GM23338 (cell line): ENCODE measurements around the gene PSORS1C1.

ENCODE experiments used
- CREB1 ChIP-seq: fragments of 250-450 bp; sonication (Bioruptor Pico); IDR thresholded peaks from 2 replicates; pipeline ENCODE4 v1.5.0; 2020; ENCODE audit warnings: low read depth, mild to moderate bottlenecking, moderate library complexity
- EZH2 ChIP-seq: fragments of 200-600 bp; sonication (generic); IDR thresholded peaks from one replicate; pipeline ENCODE4 v1.8.0; 2017; ENCODE audit warnings: antibody characterized with exemption, mild to moderate bottlenecking, low read depth; ENCODE audit not compliant: unreplicated experiment
- EZH2phosphoT487 ChIP-seq: fragments of 200-600 bp; sonication (generic); IDR thresholded peaks from one replicate; pipeline ENCODE4 v1.8.1; 2018; ENCODE audit warnings: antibody characterized with exemption; ENCODE audit not compliant: unreplicated experiment
- JUNB ChIP-seq: IDR thresholded peaks from one replicate; pipeline ENCODE4 v1.6.1; 2016; ENCODE audit warnings: antibody characterized with exemption; ENCODE audit not compliant: unreplicated experiment
- POLR2AphosphoS5 ChIP-seq: IDR thresholded peaks from 2 replicates; pipeline ENCODE4 v1.6.1; 2016; ENCODE audit warnings: antibody characterized with exemption, low read depth
- TF ChIP-seq, protein P1 (sequence below), 2 experiments: fragments of 200-600 bp in 1 of 2; sonication (generic) in 1 of 2; conservative IDR thresholded peaks; 2 replicates each; pipeline versions ENCODE4 v1.5.1 to v1.6.1; 2016 to 2017; ENCODE audit warnings: antibody characterized with exemption in 2 of 2, low read depth in 2 of 2, mild to moderate bottlenecking in 2 of 2, moderate library complexity in 1 of 2
- TF ChIP-seq, protein P2 (sequence below): IDR thresholded peaks from one replicate; pipeline ENCODE4 v1.6.1; 2018; ENCODE audit warnings: antibody characterized with exemption; ENCODE audit not compliant: unreplicated experiment
- TF ChIP-seq, protein P3 (sequence below): IDR thresholded peaks from 2 replicates; pipeline ENCODE4 v1.6.1; 2016; ENCODE audit warnings: antibody characterized with exemption

DNA sequence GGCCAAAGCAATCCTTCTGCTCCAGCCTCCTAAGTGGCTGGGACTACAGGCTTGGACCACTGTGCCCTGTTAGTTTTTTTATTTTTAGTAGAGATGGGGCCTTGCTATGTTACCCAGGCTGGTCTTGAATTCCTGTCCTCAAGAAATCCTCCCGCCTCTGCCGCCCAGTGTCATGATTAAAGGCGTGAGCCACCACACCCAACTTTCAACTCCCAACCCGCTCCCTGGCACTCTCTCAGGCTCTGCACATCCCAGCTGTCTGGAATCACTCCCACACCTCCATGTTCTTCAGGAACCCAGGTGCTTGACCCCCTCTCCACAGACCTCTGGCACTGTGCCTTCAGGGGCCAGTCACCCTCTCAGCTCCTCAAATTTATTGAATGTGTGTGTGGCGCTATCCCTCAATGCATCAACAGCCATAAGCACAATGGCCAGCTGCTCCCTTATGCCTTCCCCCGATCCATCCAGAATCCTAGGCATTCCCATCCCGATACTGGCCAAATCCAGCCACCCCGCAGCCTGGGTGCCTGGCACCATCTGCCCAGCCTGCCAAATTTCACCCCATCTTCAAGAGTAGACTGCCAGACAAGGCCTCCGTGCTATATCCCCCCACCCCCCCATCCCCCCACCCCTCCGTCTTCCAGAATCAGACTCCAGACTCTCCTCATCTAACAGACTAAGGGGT, 56.5 kb downstream of the PSORS1C1 start:
- TF ChIP-seq, protein P1, sequence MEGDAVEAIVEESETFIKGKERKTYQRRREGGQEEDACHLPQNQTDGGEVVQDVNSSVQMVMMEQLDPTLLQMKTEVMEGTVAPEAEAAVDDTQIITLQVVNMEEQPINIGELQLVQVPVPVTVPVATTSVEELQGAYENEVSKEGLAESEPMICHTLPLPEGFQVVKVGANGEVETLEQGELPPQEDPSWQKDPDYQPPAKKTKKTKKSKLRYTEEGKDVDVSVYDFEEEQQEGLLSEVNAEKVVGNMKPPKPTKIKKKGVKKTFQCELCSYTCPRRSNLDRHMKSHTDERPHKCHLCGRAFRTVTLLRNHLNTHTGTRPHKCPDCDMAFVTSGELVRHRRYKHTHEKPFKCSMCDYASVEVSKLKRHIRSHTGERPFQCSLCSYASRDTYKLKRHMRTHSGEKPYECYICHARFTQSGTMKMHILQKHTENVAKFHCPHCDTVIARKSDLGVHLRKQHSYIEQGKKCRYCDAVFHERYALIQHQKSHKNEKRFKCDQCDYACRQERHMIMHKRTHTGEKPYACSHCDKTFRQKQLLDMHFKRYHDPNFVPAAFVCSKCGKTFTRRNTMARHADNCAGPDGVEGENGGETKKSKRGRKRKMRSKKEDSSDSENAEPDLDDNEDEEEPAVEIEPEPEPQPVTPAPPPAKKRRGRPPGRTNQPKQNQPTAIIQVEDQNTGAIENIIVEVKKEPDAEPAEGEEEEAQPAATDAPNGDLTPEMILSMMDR (conservative IDR thresholded peaks at IDR 0.05; ENCODE audit: low read depth in 2 of 2): no peak
- TF ChIP-seq EZH2: no peak
- TF ChIP-seq JUNB: no peak
- TF ChIP-seq, protein P2, sequence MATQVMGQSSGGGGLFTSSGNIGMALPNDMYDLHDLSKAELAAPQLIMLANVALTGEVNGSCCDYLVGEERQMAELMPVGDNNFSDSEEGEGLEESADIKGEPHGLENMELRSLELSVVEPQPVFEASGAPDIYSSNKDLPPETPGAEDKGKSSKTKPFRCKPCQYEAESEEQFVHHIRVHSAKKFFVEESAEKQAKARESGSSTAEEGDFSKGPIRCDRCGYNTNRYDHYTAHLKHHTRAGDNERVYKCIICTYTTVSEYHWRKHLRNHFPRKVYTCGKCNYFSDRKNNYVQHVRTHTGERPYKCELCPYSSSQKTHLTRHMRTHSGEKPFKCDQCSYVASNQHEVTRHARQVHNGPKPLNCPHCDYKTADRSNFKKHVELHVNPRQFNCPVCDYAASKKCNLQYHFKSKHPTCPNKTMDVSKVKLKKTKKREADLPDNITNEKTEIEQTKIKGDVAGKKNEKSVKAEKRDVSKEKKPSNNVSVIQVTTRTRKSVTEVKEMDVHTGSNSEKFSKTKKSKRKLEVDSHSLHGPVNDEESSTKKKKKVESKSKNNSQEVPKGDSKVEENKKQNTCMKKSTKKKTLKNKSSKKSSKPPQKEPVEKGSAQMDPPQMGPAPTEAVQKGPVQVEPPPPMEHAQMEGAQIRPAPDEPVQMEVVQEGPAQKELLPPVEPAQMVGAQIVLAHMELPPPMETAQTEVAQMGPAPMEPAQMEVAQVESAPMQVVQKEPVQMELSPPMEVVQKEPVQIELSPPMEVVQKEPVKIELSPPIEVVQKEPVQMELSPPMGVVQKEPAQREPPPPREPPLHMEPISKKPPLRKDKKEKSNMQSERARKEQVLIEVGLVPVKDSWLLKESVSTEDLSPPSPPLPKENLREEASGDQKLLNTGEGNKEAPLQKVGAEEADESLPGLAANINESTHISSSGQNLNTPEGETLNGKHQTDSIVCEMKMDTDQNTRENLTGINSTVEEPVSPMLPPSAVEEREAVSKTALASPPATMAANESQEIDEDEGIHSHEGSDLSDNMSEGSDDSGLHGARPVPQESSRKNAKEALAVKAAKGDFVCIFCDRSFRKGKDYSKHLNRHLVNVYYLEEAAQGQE: no peak
- no peak for TF ChIP-seq POLR2AphosphoS5
- no peak for TF ChIP-seq EZH2phosphoT487
- no peak for TF ChIP-seq CREB1 (CRISPR knock-in tag)
- TF ChIP-seq, protein P3, sequence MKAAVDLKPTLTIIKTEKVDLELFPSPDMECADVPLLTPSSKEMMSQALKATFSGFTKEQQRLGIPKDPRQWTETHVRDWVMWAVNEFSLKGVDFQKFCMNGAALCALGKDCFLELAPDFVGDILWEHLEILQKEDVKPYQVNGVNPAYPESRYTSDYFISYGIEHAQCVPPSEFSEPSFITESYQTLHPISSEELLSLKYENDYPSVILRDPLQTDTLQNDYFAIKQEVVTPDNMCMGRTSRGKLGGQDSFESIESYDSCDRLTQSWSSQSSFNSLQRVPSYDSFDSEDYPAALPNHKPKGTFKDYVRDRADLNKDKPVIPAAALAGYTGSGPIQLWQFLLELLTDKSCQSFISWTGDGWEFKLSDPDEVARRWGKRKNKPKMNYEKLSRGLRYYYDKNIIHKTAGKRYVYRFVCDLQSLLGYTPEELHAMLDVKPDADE: no peak
